NCI-H1694 (cell line): ENCODE results near the gene MGAT5.

Experiments used
- DNase-seq: peaks from one replicate; lab custom pipeline; 2025; lab: John Stamatoyannopoulos, UW

The MGAT5 gene

GRCh38 chr2:134449751-134450513, 196.1 kb downstream of the MGAT5 start:
- DNase-seq = no peak

DNA sequence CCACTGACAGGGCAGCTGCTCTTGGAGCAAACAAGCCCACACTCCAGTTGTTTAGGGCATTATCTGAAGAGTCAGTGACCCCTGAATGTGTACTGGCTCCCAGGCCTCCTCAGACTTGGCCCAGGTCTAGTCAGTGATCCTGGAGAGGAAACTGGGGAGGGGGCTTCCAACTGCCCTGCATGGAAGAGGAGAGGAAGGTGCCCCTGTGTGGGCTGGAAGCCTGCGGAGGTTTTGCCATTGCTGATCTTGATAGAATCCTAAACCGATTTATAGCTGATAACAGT, 197.4 kb downstream of the MGAT5 start:
- no peak for DNase-seq

GRCh38 chr2:134452042-134452733, 198.3 kb downstream of the MGAT5 start:
- no peak for DNase-seq

DNA sequence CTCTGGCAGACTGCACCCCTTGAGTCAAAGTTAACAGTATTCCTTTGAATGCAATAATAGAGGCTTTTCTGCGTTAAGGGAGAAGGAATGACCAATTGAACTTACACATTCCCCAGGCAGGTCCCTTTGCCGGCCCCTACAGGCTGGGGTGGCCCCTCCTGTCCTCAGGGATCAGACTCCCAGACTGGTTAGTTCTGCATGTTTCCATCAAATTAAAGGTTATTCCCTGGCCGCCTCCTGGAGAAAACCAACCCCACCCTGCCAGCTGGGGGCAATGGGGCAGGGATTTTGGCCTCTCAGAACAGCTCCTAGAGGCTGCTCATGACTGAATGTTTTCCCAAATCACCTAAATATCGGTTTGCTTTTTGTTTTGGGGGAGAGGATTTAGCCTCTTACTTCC, 199.6 kb downstream of the MGAT5 start:
- DNase-seq = no peak

GRCh38 chr2:134453973-134454372, 200.1 kb downstream of the MGAT5 start:
- no peak for DNase-seq

DNA sequence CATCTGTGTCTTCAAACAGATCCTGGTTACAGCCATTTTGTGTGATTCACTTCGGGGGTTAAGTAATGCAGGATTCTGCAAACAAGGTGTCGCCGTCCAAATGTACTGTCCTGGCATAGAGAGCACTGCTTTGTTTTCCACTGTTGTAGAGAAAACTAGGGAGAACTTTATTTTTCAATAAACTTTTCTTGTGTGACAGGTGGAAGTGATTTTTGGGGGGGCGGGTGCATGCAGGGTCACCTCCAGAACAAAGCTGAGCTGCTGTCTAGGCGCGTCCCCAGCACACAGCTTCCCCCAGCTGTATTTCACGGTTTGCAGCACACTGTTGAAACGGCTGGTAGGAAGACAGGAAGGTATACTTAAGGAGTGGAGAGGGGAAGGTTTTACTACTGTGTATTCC, 200.6 kb downstream of the MGAT5 start:
- DNase-seq = no peak

DNA sequence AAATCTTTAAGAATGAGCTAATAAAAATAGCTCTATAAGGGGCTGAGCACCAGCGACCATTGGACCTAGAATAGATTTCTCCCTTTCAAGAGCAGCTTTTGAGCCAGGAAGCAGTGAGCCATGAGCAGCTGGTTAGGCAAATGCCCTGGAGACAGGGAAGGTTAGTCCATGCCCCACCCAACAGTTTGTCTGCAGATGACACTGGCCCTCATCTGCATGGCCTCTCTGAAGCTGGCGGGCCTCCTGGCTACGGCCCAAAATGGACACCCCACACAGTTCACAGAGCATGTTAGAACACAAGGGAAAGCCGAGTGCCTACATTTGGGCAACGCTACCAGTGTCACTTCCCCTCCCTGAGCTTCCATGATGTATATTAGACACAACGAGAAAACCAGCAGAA, 201.1 kb downstream of the MGAT5 start:
- no peak for DNase-seq

- no peak for DNase-seq
Observed at GRCh38 chr2:134455426-134455825, 201.6 kb downstream of the MGAT5 start.

DNA sequence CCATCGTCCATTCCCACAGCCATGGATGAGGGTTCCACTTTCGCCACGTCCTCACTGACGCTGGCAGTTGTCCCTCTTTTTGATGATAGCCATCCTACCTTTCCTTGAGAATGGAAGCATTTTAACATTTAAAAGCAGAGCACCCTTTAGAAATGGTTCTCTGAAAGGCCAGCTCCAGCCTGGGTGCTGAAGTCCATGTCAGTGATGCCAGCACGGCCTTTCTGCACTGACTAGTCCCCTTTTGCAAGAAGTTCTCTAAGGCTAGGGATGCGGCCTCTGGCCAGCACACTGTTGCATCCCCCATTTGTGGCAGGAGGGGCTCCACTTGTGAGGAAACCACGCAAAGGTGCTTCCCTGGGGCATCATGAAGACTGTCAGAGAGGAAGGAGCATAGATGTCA, 203.5 kb downstream of the MGAT5 start:
- no peak for DNase-seq

DNA sequence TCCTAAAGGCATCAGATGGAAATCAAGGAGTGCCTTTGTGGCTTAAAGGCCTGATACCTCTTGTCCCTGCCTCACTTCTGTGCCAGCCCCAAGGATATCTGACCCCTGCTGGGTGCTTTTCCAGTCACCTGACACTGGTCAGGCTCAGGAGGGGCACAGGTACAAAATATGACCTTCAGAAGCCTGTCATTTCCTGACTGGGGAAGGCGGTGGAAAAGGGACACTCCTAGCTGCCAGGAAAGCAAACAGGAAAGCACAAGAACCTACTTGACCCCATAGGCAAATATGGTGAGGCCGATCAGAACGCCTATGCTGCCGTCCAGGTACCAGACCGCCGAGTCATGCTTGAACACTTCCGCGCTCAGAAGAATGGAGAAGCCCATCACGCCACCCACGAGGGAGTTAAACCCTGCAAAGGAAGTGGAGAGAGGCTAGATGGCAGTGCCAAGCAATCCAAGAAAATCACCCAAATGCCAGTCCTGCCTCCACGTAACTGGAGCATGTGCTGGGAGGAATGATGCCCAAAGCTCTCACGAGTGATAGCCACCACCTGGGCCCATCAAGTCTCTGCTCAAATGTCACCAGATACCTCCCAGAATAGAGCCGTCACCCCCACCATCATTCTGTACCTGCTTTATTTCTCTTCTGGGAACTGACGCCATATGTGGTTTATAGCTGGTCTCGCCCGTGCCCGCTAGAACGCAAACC, 204.0 kb downstream of the MGAT5 start:
- DNase-seq = no peak

DNA sequence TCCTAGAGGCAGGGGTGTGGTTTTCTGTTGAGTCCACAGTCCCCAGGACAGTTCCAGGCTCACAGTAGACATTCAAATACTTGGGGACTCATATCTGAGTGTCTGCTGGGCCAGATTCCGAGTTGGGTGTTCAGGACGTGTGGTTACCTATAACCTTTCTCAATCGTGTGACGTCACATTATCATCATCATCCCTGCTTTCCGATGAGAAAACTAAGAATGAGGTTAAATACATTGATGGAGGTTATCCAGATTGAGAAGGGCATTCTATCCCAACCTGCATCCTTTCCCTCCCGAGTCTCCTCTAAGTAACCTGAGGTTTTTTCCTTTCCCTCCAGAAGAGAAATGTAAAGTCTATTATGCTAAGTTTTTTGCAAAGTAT, 204.6 kb downstream of the MGAT5 start:
- DNase-seq = no peak

GRCh38 chr2:134458950-134459349, 205.1 kb downstream of the MGAT5 start:
- no peak for DNase-seq

GRCh38 chr2:134459706-134460406, 206.0 kb downstream of the MGAT5 start:
- DNase-seq = no peak

- peak; percentile 87 for DNase-seq
Observed at GRCh38 chr2:134460583-134460998, 206.7 kb downstream of the MGAT5 start.

DNA sequence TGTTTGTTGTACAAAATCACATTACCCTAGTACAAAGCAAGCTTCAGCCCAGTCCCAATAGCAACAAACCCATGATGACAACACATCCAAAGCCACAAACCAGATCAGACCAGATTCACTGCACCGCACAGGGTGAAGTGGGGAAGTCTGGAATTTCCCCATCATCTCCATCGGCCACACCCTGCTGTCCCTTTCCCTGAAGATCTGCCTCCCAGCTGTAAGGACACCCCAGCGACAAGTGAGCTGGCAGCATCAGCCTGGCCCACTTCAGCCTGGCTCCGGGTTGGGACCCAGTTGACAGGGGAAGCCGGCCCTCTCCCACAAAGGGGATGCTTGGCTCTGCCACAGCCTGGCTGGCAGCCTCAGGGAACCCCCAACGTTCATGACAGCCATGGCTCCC, 207.6 kb downstream of the MGAT5 start:
- no peak for DNase-seq

DNA sequence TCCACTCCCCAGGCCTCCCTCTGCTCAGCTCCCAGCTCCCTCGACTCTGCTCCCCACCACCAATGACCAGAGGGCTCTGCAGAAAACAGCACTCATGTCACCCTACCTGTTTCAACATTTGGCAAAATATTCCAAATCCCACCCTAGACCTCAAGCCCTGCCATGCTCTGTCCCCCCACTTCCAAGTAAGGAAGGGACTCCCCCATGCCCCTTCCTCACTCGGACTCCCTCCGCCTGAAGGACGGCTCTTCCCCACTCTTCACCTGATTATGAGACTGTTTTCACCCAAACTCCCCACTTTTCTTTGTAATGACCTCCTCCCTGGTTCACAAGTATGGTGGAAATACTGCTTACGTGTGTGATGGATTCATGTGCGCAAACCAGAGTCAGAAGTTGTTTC, 208.4 kb downstream of the MGAT5 start:
- no peak for DNase-seq

- DNase-seq = no peak
Observed at GRCh38 chr2:134462791-134463698, 209.2 kb downstream of the MGAT5 start.

- no peak for DNase-seq
Observed at GRCh38 chr2:134463699-134464022, 209.8 kb downstream of the MGAT5 start.

DNA sequence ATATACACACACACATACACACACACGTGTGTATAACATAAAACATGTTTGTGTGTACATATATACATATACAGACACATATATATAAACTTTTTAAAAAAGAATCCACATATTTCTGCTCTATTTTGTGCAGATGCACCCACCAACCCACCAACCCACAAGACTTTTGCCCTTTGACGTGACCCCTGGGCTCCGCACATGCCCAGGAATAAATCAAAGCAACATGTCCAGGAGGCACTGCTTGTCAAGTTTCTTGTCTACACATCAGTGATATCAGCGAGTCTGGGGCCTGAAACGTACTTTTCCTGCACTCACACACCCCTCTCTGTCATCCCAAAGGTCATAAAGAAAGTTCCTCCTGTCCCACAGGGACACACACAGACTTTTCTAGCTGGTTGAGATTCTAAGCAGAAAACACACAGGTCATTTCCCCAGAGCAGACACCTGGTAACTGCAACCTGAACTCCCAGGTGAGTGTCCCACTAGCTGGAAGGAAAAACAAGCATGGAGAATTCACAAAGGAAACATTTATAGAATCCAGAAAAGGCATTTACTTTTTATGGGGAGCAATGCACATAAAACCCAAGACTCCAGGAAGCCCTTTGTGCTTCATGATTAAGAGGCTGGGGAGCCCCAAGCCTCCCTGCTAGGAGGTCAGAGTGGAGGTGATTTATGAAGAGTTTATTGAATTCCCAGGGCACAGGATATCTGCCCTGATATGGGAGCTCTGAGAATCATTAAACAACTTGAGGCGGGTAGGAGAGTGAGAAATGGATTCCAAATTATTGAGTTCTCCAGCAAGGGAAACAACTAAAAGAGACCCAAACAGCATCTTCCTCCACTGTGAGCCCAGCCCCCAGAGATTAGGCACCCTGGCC, 211.6 kb downstream of the MGAT5 start:
- DNase-seq = no peak

GRCh38 chr2:134466141-134466540, 212.3 kb downstream of the MGAT5 start:
- peak; percentile 82 for DNase-seq

DNA sequence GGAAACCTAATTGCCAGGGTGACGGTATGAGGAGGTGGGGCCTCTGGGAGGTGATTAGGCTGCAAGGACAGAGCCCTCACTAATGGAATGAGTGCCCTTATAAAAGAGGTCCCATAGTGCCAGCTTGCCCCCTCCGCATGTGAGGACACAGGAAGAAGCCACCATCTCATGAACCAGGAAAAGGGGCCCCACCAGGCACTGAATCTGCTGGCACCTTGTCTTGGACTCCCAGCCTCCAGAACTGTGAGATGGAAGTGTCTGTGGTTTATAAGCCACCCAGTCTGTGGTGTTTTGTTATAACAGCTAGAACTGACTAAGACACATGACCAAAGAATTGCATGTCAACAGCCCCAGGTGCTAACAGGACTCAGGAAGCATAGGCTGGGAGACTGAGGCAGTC, 214.3 kb downstream of the MGAT5 start:
- no peak for DNase-seq
